ENCODE data around the gene FAM204A. TPM values are rescaled to one million over a fixed set of nuclear protein-coding genes. Genes with fewer than 3 reads are reported as not detected.

The FAM204A gene
- total RNA-seq, 1 experiment from 2014 or later = 103 TPM

- DNase-seq (ENCODE audit: low spot score) = peak; percentile 9
- no TSS peak for BruUV-seq (replicated peaks)
- H3K4me1 ChIP-seq (ENCODE audit: insufficient read depth, low read length, poor library complexity, severe bottlenecking) = no peaks in the 10 kb centered on the region
- intact Hi-C loops (cut with micrococcal nuclease; ENCODE audit: unreplicated experiment) = no loop called here
- H3K36me3 ChIP-seq (ENCODE audit: insufficient read depth, low read length, poor library complexity, severe bottlenecking) = no peaks in the 10 kb centered on the region
- no peak overlapping the region for H3K27ac ChIP-seq (ENCODE audit: low read depth, low read length, poor library complexity, severe bottlenecking)
- TF ChIP-seq CTCF (conservative IDR thresholded peaks at IDR 0.05; ENCODE audit: low read depth, low read length) (no peak), EZH2 (IDR thresholded peaks at IDR 0.05; ENCODE audit: borderline replicate concordance, low read depth, low read length, poor library complexity, severe bottlenecking) (no peak)
- POLR2A ChIA-PET (ENCODE audit: low non-redundant PET) = no interaction called here
- H3K9me3 ChIP-seq (ENCODE audit: low read depth, low read length, poor library complexity, severe bottlenecking) = peaks cover 7% of the 10 kb centered on the region
- CTCF ChIA-PET = no interaction called here
- peaks cover 29% of the 10 kb centered on the region for H3K27me3 ChIP-seq (replicated peaks; ENCODE audit: insufficient read depth, low read depth, low read length, poor library complexity)
- H3K4me3 ChIP-seq (ENCODE audit: low read depth, low read length, poor library complexity, severe bottlenecking) = no peak overlapping the region
These were observed 27.6 kb upstream of the FAM204A start for GRCh38 chr10:118369641-118370205.

GRCh38 chr10:118365702-118366101, 23.6 kb upstream of the FAM204A start:
- H3K27ac ChIP-seq (ENCODE audit: low read depth, low read length, poor library complexity, severe bottlenecking) = no peak overlapping the region
- BruUV-seq (replicated peaks) = no TSS peak
- DNase-seq (ENCODE audit: low spot score) = no peak
- H3K4me1 ChIP-seq (ENCODE audit: insufficient read depth, low read length, poor library complexity, severe bottlenecking) = no peaks in the 10 kb centered on the region
- ChIA-PET POLR2A (ENCODE audit: low non-redundant PET) (no interaction called here), CTCF (no interaction called here)
- intact Hi-C loops (cut with micrococcal nuclease; ENCODE audit: unreplicated experiment) = no loop called here
- no peak for TF ChIP-seq EZH2 (IDR thresholded peaks at IDR 0.05; ENCODE audit: borderline replicate concordance, low read depth, low read length, poor library complexity, severe bottlenecking)
- TF ChIP-seq CTCF (conservative IDR thresholded peaks at IDR 0.05; ENCODE audit: low read depth, low read length) = no peak
- peaks cover 7% of the 10 kb centered on the region for H3K9me3 ChIP-seq (ENCODE audit: low read depth, low read length, poor library complexity, severe bottlenecking)
- no peaks in the 10 kb centered on the region for H3K36me3 ChIP-seq (ENCODE audit: insufficient read depth, low read length, poor library complexity, severe bottlenecking)
- H3K27me3 ChIP-seq (replicated peaks; ENCODE audit: insufficient read depth, low read depth, low read length, poor library complexity) = peaks cover 3% of the 10 kb centered on the region
- no peak overlapping the region for H3K4me3 ChIP-seq (ENCODE audit: low read depth, low read length, poor library complexity, severe bottlenecking)

- intact Hi-C loops (cut with micrococcal nuclease; ENCODE audit: unreplicated experiment) = no loop called here
- TF ChIP-seq CTCF (conservative IDR thresholded peaks at IDR 0.05; ENCODE audit: low read depth, low read length) (no peak), EZH2 (IDR thresholded peaks at IDR 0.05; ENCODE audit: borderline replicate concordance, low read depth, low read length, poor library complexity, severe bottlenecking) (no peak)
- Histone ChIP-seq H3K27me3 (replicated peaks; ENCODE audit: insufficient read depth, low read depth, low read length, poor library complexity) (peaks cover 8% of the 10 kb centered on the region), H3K4me1 (ENCODE audit: insufficient read depth, low read length, poor library complexity, severe bottlenecking) (no peaks in the 10 kb centered on the region), H3K27ac (ENCODE audit: low read depth, low read length, poor library complexity, severe bottlenecking) (no peak overlapping the region), H3K36me3 (ENCODE audit: insufficient read depth, low read length, poor library complexity, severe bottlenecking) (no peaks in the 10 kb centered on the region), H3K4me3 (ENCODE audit: low read depth, low read length, poor library complexity, severe bottlenecking) (no peak overlapping the region), H3K9me3 (ENCODE audit: low read depth, low read length, poor library complexity, severe bottlenecking) (peaks cover 7% of the 10 kb centered on the region)
- BruUV-seq (replicated peaks) = no TSS peak
- POLR2A ChIA-PET (ENCODE audit: low non-redundant PET) = no interaction called here
- DNase-seq (ENCODE audit: low spot score) = no peak
- CTCF ChIA-PET = no interaction called here
These were observed 20.0 kb upstream of the FAM204A start for GRCh38 chr10:118362103-118362502.
